Limb (tissue), 2 donors: ENCODE measurements around the gene ZNF428.
"Not testable (repeated sequence)": the region's sequence is repeated elsewhere in the genome, so short reads cannot be mapped to it uniquely, and the experiment has no call there.

Experiments
- DNase-seq, 2 donors: peaks; one replicate each; pipeline ENCODE4 v3.0.0-alpha.2; 2016; ENCODE audit errors: extremely low spot score in 2 of 2

The ZNF428 gene, protein sequence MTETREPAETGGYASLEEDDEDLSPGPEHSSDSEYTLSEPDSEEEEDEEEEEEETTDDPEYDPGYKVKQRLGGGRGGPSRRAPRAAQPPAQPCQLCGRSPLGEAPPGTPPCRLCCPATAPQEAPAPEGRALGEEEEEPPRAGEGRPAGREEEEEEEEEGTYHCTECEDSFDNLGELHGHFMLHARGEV

GRCh38 chr19:43619262-43620060, at the start of gene ZNF428:
ZNF428 (minus strand) TSS chr19:43619629; CDS start chr19:43614304, 5,325 bp downstream.
- DNase-seq: peak; percentile 92 to 94

- peak; percentile 96 for DNase-seq
Measured at GRCh38 chr19:43668406-43669109, 49.1 kb upstream of the ZNF428 start.

DNA sequence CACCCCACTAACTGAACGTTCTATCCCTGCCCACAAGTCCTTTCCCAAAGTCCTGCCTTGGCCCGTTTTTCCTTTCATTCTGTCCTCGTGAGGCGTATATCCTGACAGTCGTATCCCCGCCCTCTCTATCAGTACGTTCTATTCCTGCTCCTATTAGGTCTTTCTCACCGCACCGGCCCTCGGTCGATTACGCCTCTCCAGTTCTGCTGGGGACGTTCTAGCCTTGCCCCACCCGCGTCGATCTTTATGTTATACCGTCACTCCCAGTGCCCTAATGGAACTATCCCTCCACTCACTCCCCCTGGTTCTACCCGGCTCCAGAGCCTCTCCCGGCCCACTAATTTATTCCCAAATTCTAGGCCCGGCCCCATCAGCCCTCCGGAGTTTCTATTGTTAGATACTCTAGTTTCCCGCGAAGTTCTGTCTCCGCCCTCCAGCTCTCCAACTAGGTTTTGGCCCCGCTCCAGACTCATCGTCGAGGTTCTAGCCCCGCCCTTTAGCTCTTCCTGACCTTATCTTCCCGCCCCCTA, 48.5 kb upstream of the ZNF428 start:
- DNase-seq: peak in 1 of 2 donors; percentile 96

GRCh38 chr19:43667126-43667875, 47.9 kb upstream of the ZNF428 start:
- DNase-seq: no peak

DNA sequence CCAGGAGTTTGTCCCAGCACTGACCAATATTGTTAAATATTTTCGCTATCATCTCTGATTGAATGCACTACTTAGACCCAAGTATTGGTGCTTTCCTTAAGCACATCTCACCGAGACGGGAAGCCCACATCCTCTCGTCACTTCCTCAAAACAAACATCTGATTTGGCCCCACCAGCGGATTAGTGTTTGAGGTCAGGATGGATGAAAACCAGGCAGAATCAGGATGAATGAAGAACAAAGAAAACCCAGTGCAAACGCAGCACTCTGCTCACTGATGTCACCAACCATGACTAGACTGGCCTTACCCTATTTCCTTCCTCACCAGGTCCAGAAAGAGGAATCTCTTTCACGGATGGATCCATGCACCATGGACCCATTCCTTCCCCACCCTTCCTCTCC, 44.6 kb upstream of the ZNF428 start:
- no peak for DNase-seq

- no peak for DNase-seq
Measured at GRCh38 chr19:43662487-43662886, 43.1 kb upstream of the ZNF428 start.

- no peak for DNase-seq
Measured at GRCh38 chr19:43660971-43661360, 41.5 kb upstream of the ZNF428 start.

- no peak for DNase-seq
Measured at GRCh38 chr19:43660301-43660970, 41.0 kb upstream of the ZNF428 start.

DNA sequence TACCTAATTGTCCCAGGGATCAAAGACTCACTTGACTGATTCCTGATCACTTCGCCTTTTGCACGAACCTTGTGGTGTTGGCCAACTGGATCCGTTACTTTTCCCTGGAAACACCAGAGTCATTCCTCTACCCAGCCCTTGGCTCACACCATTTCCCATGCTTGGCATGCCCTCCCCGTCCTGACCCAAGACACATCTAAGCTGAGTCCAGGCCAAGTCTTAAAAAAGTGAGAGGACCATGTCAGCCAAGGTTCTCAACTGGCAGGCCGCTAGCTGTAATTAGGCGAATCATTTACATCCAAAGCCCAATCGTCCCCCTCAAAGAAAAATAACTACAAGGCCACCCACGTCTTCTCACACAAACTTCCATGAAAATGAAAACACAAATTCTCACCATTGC, 39.1 kb upstream of the ZNF428 start:
- no peak for DNase-seq

DNA sequence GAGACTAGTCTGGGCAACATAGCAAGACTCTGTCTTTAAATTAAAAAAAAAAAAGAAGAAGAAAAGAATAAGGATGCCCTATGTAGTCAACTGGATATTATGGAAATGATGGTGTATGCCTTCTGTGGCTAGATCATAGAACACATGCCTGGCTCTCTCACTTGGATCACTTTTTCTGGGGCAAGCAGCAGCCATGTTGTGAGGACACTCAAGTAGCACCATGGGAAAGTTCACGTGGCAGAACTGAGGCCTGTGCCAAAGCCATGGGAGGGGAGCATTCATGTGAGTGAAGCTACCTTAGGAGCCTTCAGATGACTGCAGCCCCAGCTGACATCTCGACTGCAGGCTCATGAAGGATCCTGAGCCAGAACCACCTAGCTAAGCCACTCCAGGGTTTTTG, 38.6 kb upstream of the ZNF428 start:
- DNase-seq: no peak

DNA sequence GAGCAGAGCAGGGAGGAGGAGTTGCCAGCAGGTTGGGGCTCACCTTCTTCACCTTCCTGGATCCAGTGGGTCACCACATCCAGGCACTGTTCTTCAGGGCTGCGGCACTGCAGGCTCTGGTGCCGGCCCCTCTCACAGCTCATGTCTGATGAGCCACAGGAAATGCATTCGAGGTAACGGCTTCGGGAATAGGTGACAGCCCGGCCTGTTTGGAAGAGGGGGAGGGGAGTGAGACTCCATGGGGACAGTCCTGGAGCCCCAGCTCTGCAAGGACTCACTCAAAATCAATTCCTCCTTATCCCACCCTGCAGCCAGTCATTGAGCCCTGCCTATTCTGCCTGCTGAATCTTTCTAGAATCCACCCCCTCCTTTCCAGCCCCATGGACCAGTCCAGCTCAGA, 37.0 kb upstream of the ZNF428 start:
- no peak for DNase-seq

- DNase-seq: no peak
Measured at GRCh38 chr19:43652546-43652874, 33.1 kb upstream of the ZNF428 start.

GRCh38 chr19:43651758-43652545, 32.5 kb upstream of the ZNF428 start:
- peak in 1 of 2 donors; percentile 65 for DNase-seq

GRCh38 chr19:43650276-43650675, 30.8 kb upstream of the ZNF428 start:
- DNase-seq: not testable (repeated sequence)

- no peak for DNase-seq
Measured at GRCh38 chr19:43649514-43649913, 30.1 kb upstream of the ZNF428 start.

DNA sequence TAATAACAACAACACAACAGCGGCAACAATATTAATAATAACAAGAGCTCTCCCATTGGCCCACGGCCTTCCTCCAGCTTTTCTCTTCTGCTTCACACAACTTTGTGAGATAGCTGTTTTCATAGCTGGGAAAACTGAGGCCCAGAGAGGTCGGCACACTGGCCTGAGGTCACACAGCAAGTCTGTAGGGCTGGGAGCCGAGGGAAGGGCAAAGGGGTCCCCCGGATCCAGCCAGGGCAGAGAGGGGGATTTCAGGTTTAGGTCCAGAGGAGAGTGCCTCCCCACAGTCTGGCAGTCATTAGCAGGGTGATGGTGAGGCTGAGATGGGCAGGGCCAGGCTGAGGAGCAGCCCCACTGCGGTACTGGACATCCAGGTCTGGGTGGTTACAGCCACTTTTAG, 29.2 kb upstream of the ZNF428 start:
- DNase-seq: no peak

DNA sequence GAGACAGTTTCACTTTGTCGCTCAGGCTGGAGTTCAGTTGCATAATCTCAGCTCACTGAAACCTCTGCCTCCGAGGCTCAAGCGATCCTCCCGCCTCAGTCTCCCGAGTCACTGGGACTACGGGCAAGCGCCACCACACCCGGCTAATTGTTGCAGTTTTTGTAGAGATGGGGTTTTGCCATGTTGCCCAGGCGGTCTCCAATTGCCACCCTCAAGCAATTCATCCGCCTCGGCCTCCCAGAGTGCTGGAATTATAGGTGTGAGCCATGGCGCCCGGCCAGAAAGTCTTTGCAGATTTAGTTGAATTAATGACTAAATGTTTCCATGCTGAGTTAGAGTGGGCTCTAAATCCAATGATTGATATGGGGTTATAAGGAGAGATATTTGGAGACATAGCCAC, 24.8 kb upstream of the ZNF428 start:
- no peak for DNase-seq

- peak in 1 of 2 donors; percentile 26 for DNase-seq
Measured at GRCh38 chr19:43643326-43643725, 23.9 kb upstream of the ZNF428 start.

DNA sequence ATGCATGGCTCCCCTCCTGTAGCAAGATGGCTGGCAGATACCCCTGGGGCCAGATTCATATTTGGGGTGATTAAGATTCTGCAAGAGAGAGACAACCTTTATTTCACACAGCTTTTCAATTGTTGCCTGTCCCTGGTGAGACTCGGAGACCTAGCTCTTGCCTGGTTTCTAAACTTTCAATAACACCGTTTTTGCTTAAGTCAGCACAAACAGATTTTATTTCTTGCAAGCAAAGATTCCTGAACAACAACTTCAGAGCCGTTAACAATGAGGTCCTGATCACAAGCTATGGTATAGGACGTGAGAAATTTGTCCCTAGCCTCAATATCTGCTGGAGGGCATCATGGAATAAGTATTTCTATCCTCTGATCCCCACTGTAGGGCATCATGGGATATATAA, 23.1 kb upstream of the ZNF428 start:
- DNase-seq: no peak

DNA sequence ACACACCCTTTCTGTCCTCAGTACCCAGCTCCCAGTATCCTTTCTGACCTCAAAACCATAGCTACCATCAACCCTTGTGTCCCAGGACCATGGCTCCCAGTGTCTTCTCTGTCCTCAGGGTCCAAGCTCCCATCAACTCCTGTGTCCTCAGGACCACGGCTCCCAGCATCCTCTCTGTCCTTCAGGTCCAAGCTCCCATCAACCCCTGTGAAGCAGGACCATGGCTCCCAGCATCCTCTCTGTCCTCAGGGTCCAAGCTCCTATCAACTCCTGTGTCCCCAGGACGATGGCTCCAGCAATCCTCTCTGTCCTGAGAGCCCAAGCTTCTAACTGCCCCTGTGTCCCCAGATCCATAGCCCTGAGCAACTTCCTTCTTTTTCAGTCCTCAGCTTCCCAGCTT, 21.9 kb upstream of the ZNF428 start:
- DNase-seq: no peak
